GM19455 (cell line): Measurements from ENCODE around the gene OR2B2.
"Not testable (repeated sequence)": the region's sequence is repeated elsewhere in the genome, so short reads cannot be mapped to it uniquely, and the experiment has no call there.

Source experiments
- ATAC-seq: cut with Tn5 transposase; IDR thresholded peaks from one replicate; pipeline ENCODE4 v1.9.1; 2021; ENCODE audit not compliant: unreplicated experiment

The OR2B2 gene

GRCh38 chr6:27911956-27912446 is at the start of gene OR2B2:
Gene OR2B2 (minus strand): TSS chr6:27912396. CDS start chr6:27912319, 77 bp downstream.
- ATAC-seq, result no peak

- no peak for ATAC-seq
Observed at GRCh38 chr6:27957516-27957915, 45.3 kb upstream of the OR2B2 start.

- ATAC-seq, result no peak
Observed at GRCh38 chr6:27956941-27957340, 44.7 kb upstream of the OR2B2 start, which contains the start of gene OR2B6. Gene OR2B6 (plus strand): TSS chr6:27957241. CDS start chr6:27957241, 0 bp downstream.

GRCh38 chr6:27951040-27951439 is 38.8 kb upstream of the OR2B2 start:
- ATAC-seq, result no peak

- no peak for ATAC-seq
Observed at GRCh38 chr6:27948237-27948636, 36.0 kb upstream of the OR2B2 start.

GRCh38 chr6:27943072-27943471 is 30.9 kb upstream of the OR2B2 start:
- ATAC-seq, result not testable (repeated sequence)

GRCh38 chr6:27940766-27941165 is 28.6 kb upstream of the OR2B2 start:
- no peak for ATAC-seq

- no peak for ATAC-seq
Observed at GRCh38 chr6:27931209-27931608, 19.0 kb upstream of the OR2B2 start.

GRCh38 chr6:27929930-27930329 is 17.7 kb upstream of the OR2B2 start:
- not testable (repeated sequence) for ATAC-seq

- ATAC-seq, result not testable (repeated sequence)
Observed at GRCh38 chr6:27928041-27928440, 15.8 kb upstream of the OR2B2 start.

GRCh38 chr6:27924179-27924578 is 12.0 kb upstream of the OR2B2 start:
- no peak for ATAC-seq

GRCh38 chr6:27922949-27923348 is 10.8 kb upstream of the OR2B2 start:
- ATAC-seq, result no peak

- ATAC-seq, result no peak
Observed at GRCh38 chr6:27908017-27908416, 4.2 kb downstream of the OR2B2 start.

- peak; percentile 75 for ATAC-seq
Observed at GRCh38 chr6:27902335-27903314, 9.6 kb downstream of the OR2B2 start.

- ATAC-seq, result no peak
Observed at GRCh38 chr6:27901801-27902200, 10.4 kb downstream of the OR2B2 start.

- not testable (repeated sequence) for ATAC-seq
Observed at GRCh38 chr6:27900197-27900596, 12.0 kb downstream of the OR2B2 start.

GRCh38 chr6:27899543-27899942 is 12.7 kb downstream of the OR2B2 start:
- ATAC-seq, result no peak

GRCh38 chr6:27897580-27898206 is 14.5 kb downstream of the OR2B2 start:
- ATAC-seq, result no peak

- no peak for ATAC-seq
Observed at GRCh38 chr6:27896398-27896796, 15.8 kb downstream of the OR2B2 start.

GRCh38 chr6:27894839-27895762 is 17.1 kb downstream of the OR2B2 start:
- no peak for ATAC-seq
